ENCODE data around the gene PEX13.
A peak's percentile ranks its signal among the peaks of the same experiment; 100 is the strongest.

The PEX13 gene

GRCh38 chr2:61017556-61018317 is at the start of gene PEX13, which contains the start of gene PUS10:
PEX13 (plus strand) TSS chr2:61017720; CDS start chr2:61017760, 40 bp downstream.
PUS10 (minus strand) TSS chr2:61018255; CDS start chr2:61011890, 6,365 bp downstream.
- H2AFZ ChIP-seq (ENCODE audit: low read depth, low read length), result peak within 1 kb of the TSS; percentile 98
- peaks cover 69% of the 10 kb centered on the region for H3K79me2 ChIP-seq (ENCODE audit: insufficient read depth, low read length)
- peak within 1 kb of the TSS; percentile 71 for H3K9ac ChIP-seq (ENCODE audit: low read depth, low read length)
- peak within 1 kb of the TSS; percentile 75 for H3K4me2 ChIP-seq (ENCODE audit: insufficient read depth, low read length)
- H3K9me3 ChIP-seq (ENCODE audit: insufficient read depth, low read length, severe bottlenecking), result no peaks in the 10 kb centered on the region
- peaks cover 6% of the 10 kb centered on the region; the same call in 1 of the 2 replicates for H4K20me1 ChIP-seq (ENCODE audit: insufficient read depth, low read length)
- no peak for TF ChIP-seq EZH2 (IDR thresholded peaks at IDR 0.05; ENCODE audit: borderline replicate concordance, low read depth, low read length, severe bottlenecking)
- TF ChIP-seq CTCF (IDR thresholded peaks at IDR 0.05; ENCODE audit: borderline replicate concordance, extremely low read depth, low read length, poor library complexity, severe bottlenecking), result no peak
- DNase-seq (peak; percentile 81), ATAC-seq (ENCODE audit: insufficient read depth, low read depth) (peak; percentile 92)
- peak within 1 kb of the TSS; percentile 66 to 79 for H3K4me3 ChIP-seq (ENCODE audit: low read depth in 1 of 2, low read length in 2 of 2)
- H3K27ac ChIP-seq (ENCODE audit: low read length), result peak within 1 kb of the TSS; percentile 96
- peaks cover 19% of the 10 kb centered on the region for H3K36me3 ChIP-seq (ENCODE audit: insufficient read depth, low read length)
- peaks cover 35% of the 10 kb centered on the region for H3K4me1 ChIP-seq (ENCODE audit: insufficient read depth, low read length)
- H3K27me3 ChIP-seq (ENCODE audit: insufficient read depth, low read length, poor library complexity), result no peaks in the 10 kb centered on the region

- Histone ChIP-seq H3K9ac (ENCODE audit: low read depth, low read length) (no peak overlapping the region), H3K9me3 (ENCODE audit: insufficient read depth, low read length, severe bottlenecking) (no peaks in the 10 kb centered on the region), H2AFZ (ENCODE audit: low read depth, low read length) (no peak overlapping the region), H3K79me2 (ENCODE audit: insufficient read depth, low read length) (no peaks in the 10 kb centered on the region), H3K4me1 (ENCODE audit: insufficient read depth, low read length) (peaks cover 5% of the 10 kb centered on the region; the same call in 1 of the 2 replicates), H3K27ac (ENCODE audit: low read length) (no peak overlapping the region), H3K4me2 (ENCODE audit: insufficient read depth, low read length) (no peak overlapping the region), H3K27me3 (ENCODE audit: insufficient read depth, low read length, poor library complexity) (no peaks in the 10 kb centered on the region), H3K4me3 (ENCODE audit: low read depth in 1 of 2, low read length in 2 of 2) (no peak overlapping the region), H4K20me1 (ENCODE audit: insufficient read depth, low read length) (no peaks in the 10 kb centered on the region), H3K36me3 (ENCODE audit: insufficient read depth, low read length) (no peaks in the 10 kb centered on the region)
- ATAC-seq (ENCODE audit: insufficient read depth, low read depth), result no peak
- TF ChIP-seq CTCF (IDR thresholded peaks at IDR 0.05; ENCODE audit: borderline replicate concordance, extremely low read depth, low read length, poor library complexity, severe bottlenecking) (no peak), EZH2 (IDR thresholded peaks at IDR 0.05; ENCODE audit: borderline replicate concordance, low read depth, low read length, severe bottlenecking) (no peak)
- DNase-seq, result no peak
Measured at GRCh38 chr2:60972889-60973656, 44.4 kb upstream of the PEX13 start.

- Histone ChIP-seq H3K27me3 (ENCODE audit: insufficient read depth, low read length, poor library complexity) (no peaks in the 10 kb centered on the region), H3K9ac (ENCODE audit: low read depth, low read length) (no peak overlapping the region), H3K4me3 (ENCODE audit: low read depth in 1 of 2, low read length in 2 of 2) (no peak overlapping the region), H3K4me1 (ENCODE audit: insufficient read depth, low read length) (peaks cover 5% of the 10 kb centered on the region; the same call in 1 of the 2 replicates), H3K27ac (ENCODE audit: low read length) (no peak overlapping the region), H4K20me1 (ENCODE audit: insufficient read depth, low read length) (no peaks in the 10 kb centered on the region), H3K4me2 (ENCODE audit: insufficient read depth, low read length) (no peak overlapping the region), H3K36me3 (ENCODE audit: insufficient read depth, low read length) (no peaks in the 10 kb centered on the region), H3K9me3 (ENCODE audit: insufficient read depth, low read length, severe bottlenecking) (no peaks in the 10 kb centered on the region), H3K79me2 (ENCODE audit: insufficient read depth, low read length) (no peaks in the 10 kb centered on the region), H2AFZ (ENCODE audit: low read depth, low read length) (no peak overlapping the region)
- ATAC-seq (ENCODE audit: insufficient read depth, low read depth) (no peak), DNase-seq (no peak)
- no peak for TF ChIP-seq CTCF (IDR thresholded peaks at IDR 0.05; ENCODE audit: borderline replicate concordance, extremely low read depth, low read length, poor library complexity, severe bottlenecking)
- no peak for TF ChIP-seq EZH2 (IDR thresholded peaks at IDR 0.05; ENCODE audit: borderline replicate concordance, low read depth, low read length, severe bottlenecking)
Measured at GRCh38 chr2:60973705-60974104, 43.8 kb upstream of the PEX13 start.

Measured in DND-41 (cell line).